ENCODE measurements around the gene TMEM132A.

DNA sequence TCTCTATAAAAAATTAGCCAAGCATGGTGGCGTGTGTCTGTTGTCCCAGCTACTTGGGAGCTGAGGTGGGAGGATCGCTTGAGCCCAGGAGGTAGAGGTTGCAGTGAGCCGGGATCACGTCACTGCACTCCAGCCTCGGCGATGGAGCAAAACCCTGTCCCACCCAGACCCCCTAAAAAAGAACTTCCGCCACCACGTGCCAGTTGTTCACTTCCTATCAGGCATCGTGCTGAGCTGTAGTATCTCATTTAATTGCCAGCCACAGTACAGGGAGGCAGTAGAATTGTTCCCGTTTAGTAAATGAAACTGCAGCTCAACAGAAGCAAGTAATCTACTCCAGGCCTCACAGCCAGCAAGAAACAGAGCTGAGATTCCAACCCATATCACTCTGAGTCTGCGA is 3.0 kb upstream of the TMEM132A start:
- TF ChIP-seq, protein P1, sequence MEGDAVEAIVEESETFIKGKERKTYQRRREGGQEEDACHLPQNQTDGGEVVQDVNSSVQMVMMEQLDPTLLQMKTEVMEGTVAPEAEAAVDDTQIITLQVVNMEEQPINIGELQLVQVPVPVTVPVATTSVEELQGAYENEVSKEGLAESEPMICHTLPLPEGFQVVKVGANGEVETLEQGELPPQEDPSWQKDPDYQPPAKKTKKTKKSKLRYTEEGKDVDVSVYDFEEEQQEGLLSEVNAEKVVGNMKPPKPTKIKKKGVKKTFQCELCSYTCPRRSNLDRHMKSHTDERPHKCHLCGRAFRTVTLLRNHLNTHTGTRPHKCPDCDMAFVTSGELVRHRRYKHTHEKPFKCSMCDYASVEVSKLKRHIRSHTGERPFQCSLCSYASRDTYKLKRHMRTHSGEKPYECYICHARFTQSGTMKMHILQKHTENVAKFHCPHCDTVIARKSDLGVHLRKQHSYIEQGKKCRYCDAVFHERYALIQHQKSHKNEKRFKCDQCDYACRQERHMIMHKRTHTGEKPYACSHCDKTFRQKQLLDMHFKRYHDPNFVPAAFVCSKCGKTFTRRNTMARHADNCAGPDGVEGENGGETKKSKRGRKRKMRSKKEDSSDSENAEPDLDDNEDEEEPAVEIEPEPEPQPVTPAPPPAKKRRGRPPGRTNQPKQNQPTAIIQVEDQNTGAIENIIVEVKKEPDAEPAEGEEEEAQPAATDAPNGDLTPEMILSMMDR (conservative IDR thresholded peaks at IDR 0.05) = no peak
- TF ChIP-seq EZH2 (IDR thresholded peaks at IDR 0.05; ENCODE audit: low read depth) = no peak

Measured in PC-9 (cell line).